HCT116 (cell line): Measurements from ENCODE around the gene SCFD2. TPM values are rescaled to one million over a fixed set of nuclear protein-coding genes. Genes with fewer than 3 reads are reported as not detected.

ENCODE experiments used
- ATAC-seq: fragments of 200-7000 bp; cut with Tn5 transposase; 2 replicates; pipeline ENCODE4 v1.9.1; 2020; ENCODE audit warnings: mild to moderate bottlenecking, moderate library complexity
- BruUV-seq: library from RNA; stranded (reverse); fragments of 400-500 nt; replicated peaks from 2 replicates; lab custom pipeline; 2021; lab: Mats Ljungman, UMichigan
- CTCF ChIA-PET: fragments of 300-600 bp; sonication (Branson Sonifier 250); formaldehyde crosslinking; loops from one replicate; lab custom pipeline; 2021; ENCODE audit warnings: antibody characterized with exemption; lab: Charles Lee
- POLR2A ChIA-PET: fragments of 300-600, 350-600 bp; sonication (Branson Sonifier 250); formaldehyde crosslinking; loops from one replicate; lab custom pipeline; 2021; ENCODE audit warnings: antibody characterized with exemption; lab: Charles Lee
- RAD21 ChIA-PET, 2 experiments: fragments of 300-600 bp; sonication (Branson Sonifier 250); formaldehyde crosslinking; loops; one replicate each; lab custom pipeline; 2023; ENCODE audit warnings: low total read pairs in 2 of 2; ENCODE audit not compliant: uncharacterized antibody in 2 of 2, unreplicated experiment in 2 of 2, low non-redundant PET in 1 of 2; lab: Charles Lee
- DNase-seq: peaks from one replicate; pipeline ENCODE4 v3.0.0-alpha.2; 2010; ENCODE audit warnings: low read depth, low spot score
- H2AFZ ChIP-seq: fragments of 200-600 bp; shearing (Covaris generic), sonication (generic); 2 replicates; pipeline ENCODE4 v1.6.1; 2017; ENCODE audit warnings: low read depth, mixed run types, mixed read lengths, antibody characterized with exemption, low read length; ENCODE audit not compliant: poor library complexity, severe bottlenecking
- H3K27ac ChIP-seq: 2 replicates; pipeline ENCODE4 v1.5.1; 2012; ENCODE audit warnings: low read depth, low read length
- H3K27me3 ChIP-seq: fragments of 200-600 bp; sonication (generic); 2 replicates; pipeline ENCODE4 v1.6.1; 2016; ENCODE audit warnings: mixed run types, low read length, mixed read lengths; ENCODE audit not compliant: insufficient read depth
- H3K36me3 ChIP-seq, 2 experiments: fragments of 200-500 bp in 1 of 2; fragments of 200-600 bp in 1 of 2; sonication (Bioruptor generic) in 1 of 2; sonication (generic) in 1 of 2; 2 replicates each; pipeline versions ENCODE4 v1.5.1 to v1.6.1; 2014 to 2016; ENCODE audit warnings: low read length in 2 of 2, inconsistent platforms in 1 of 2, mixed read lengths in 1 of 2, mixed run types in 1 of 2; ENCODE audit not compliant: insufficient read depth in 2 of 2, control insufficient read depth in 1 of 2
- H3K4me1 ChIP-seq, 2 experiments: fragments of 200-600 bp in 1 of 2; sonication (generic) in 1 of 2; 2 replicates each; pipeline versions ENCODE4 v1.5.1 to v1.6.1; 2012 to 2017; ENCODE audit warnings: low read length in 2 of 2, inconsistent platforms in 1 of 2, mild to moderate bottlenecking in 1 of 2, mixed read lengths in 1 of 2, mixed run types in 1 of 2, moderate library complexity in 1 of 2; ENCODE audit not compliant: insufficient read depth in 2 of 2, control insufficient read depth in 1 of 2
- H3K4me2 ChIP-seq: fragments of 200-600 bp; sonication (generic); 2 replicates; pipeline ENCODE4 v1.6.1; 2017; ENCODE audit warnings: mixed run types, low read length, mixed read lengths
- H3K4me3 ChIP-seq, 2 experiments: fragments of 200-600 bp in 1 of 2; sonication (generic) in 1 of 2; replicated peaks in 1 of 2; 2 replicates each; pipeline ENCODE4 v1.5.1; 2011 to 2016; ENCODE audit warnings: low read length in 2 of 2, control low read depth in 1 of 2, low read depth in 1 of 2, mild to moderate bottlenecking in 1 of 2, mixed read lengths in 1 of 2, mixed run types in 1 of 2
- H3K79me2 ChIP-seq: fragments of 200-600 bp; sonication (generic); 2 replicates; pipeline ENCODE4 v1.6.1; 2017; ENCODE audit warnings: mild to moderate bottlenecking, mixed run types, low read length, moderate library complexity, mixed read lengths; ENCODE audit not compliant: insufficient read depth
- H3K9ac ChIP-seq: fragments of 200-600 bp; sonication (generic); 2 replicates; pipeline ENCODE4 v1.6.1; 2016; ENCODE audit warnings: low read length, mixed read lengths
- H3K9me2 ChIP-seq: fragments of 200-600 bp; sonication (generic), shearing (Covaris generic); 2 replicates; pipeline ENCODE4 v1.6.1; 2017; ENCODE audit warnings: mixed run types, mild to moderate bottlenecking, moderate library complexity; ENCODE audit not compliant: insufficient read depth
- H3K9me3 ChIP-seq, 2 experiments: fragments of 200-500 bp in 1 of 2; fragments of 200-600 bp in 1 of 2; sonication (Bioruptor generic) in 1 of 2; sonication (generic) in 1 of 2; 2 replicates each; pipeline ENCODE4 v1.6.1; 2014 to 2017; ENCODE audit warnings: low read length in 2 of 2, mixed read lengths in 2 of 2, inconsistent platforms in 1 of 2, low read depth in 1 of 2, mild to moderate bottlenecking in 1 of 2, mixed run types in 1 of 2, moderate library complexity in 1 of 2; ENCODE audit not compliant: control insufficient read depth in 1 of 2, insufficient read depth in 1 of 2
- H4K20me1 ChIP-seq: fragments of 200-600 bp; sonication (generic), shearing (Covaris generic); 2 replicates; pipeline ENCODE4 v1.6.1; 2017; ENCODE audit warnings: mixed run types, mild to moderate bottlenecking, moderate library complexity; ENCODE audit not compliant: insufficient read depth
- CBX3 ChIP-seq: IDR thresholded peaks from 2 replicates; pipeline ENCODE4 v1.6.1; 2012; ENCODE audit warnings: low read depth
- CEBPB ChIP-seq: IDR thresholded peaks from 2 replicates; pipeline ENCODE4 v1.6.1; 2012; ENCODE audit warnings: low read depth
- ELF1 ChIP-seq: IDR thresholded peaks from 2 replicates; pipeline ENCODE4 v1.6.1; 2012; ENCODE audit warnings: low read depth, borderline replicate concordance
- EZH2 ChIP-seq: fragments of 200-600 bp; sonication (generic); IDR thresholded peaks from 2 replicates; pipeline ENCODE4 v1.6.1; 2017; ENCODE audit warnings: antibody characterized with exemption, mixed run types
- EZH2phosphoT487 ChIP-seq: fragments of 200-600 bp; IDR thresholded peaks from 2 replicates; pipeline ENCODE4 v1.6.1; 2018; ENCODE audit warnings: antibody characterized with exemption, borderline replicate concordance
- FOSL1 ChIP-seq: IDR thresholded peaks from 2 replicates; pipeline ENCODE4 v1.6.1; 2012; ENCODE audit warnings: low read depth
- SIN3A ChIP-seq: IDR thresholded peaks from 2 replicates; pipeline ENCODE4 v1.6.1; 2012; ENCODE audit warnings: low read depth
- SP1 ChIP-seq: IDR thresholded peaks from 2 replicates; pipeline ENCODE4 v1.6.1; 2012; ENCODE audit warnings: low read depth
- SRF ChIP-seq: IDR thresholded peaks from 2 replicates; pipeline ENCODE4 v1.6.1; 2012; ENCODE audit warnings: low read depth
- TCF7L2 ChIP-seq: IDR thresholded peaks from 2 replicates; pipeline ENCODE4 v1.7.0; 2011; ENCODE audit warnings: borderline replicate concordance, inconsistent platforms; ENCODE audit not compliant: insufficient read depth, insufficient read length; ENCODE audit errors: extremely low read depth
- YY1 ChIP-seq: IDR thresholded peaks from 2 replicates; pipeline ENCODE4 v1.6.1; 2011; ENCODE audit warnings: low read length, low read depth, moderate library complexity, mild to moderate bottlenecking; ENCODE audit not compliant: insufficient replicate concordance; ENCODE audit errors: extremely low read depth
- ZFX ChIP-seq: fragments of 450-650 bp; IDR thresholded peaks from 2 replicates; pipeline ENCODE4 v1.6.1; 2017
- ZNF274 ChIP-seq: fragments of 200-500 bp; sonication (Bioruptor generic); IDR thresholded peaks from 2 replicates; pipeline ENCODE4 v1.6.1; 2014; ENCODE audit warnings: mild to moderate bottlenecking, low read depth, low read length, inconsistent platforms
- intact Hi-C: fragments of 100-400 bp; cut with micrococcal nuclease; formaldehyde crosslinking; loops from 2 replicates; pipeline ENCODE4 v1.10.0; 2022
- total RNA-seq: library from RNA; stranded (reverse); gene quantifications from one replicate; pipeline ENCODE4 v1.2.1, GENCODE V29; 2021; ENCODE audit not compliant: unreplicated experiment
- TF ChIP-seq, protein P1 (sequence below), 3 experiments: fragments of 200-600 bp in 1 of 3; sonication (generic) in 1 of 3; IDR thresholded peaks in 2 of 3; conservative IDR thresholded peaks in 1 of 3; 2 replicates each; pipeline ENCODE4 v1.5.1; 2012 to 2017; ENCODE audit warnings: low read depth in 2 of 3, low read length in 2 of 3, antibody characterized with exemption in 1 of 3, borderline replicate concordance in 1 of 3, control low read depth in 1 of 3, mild to moderate bottlenecking in 1 of 3, mixed read lengths in 1 of 3, mixed run types in 1 of 3, moderate library complexity in 1 of 3; ENCODE audit not compliant: insufficient read depth in 1 of 3
- TF ChIP-seq, protein P2 (sequence below): IDR thresholded peaks from 2 replicates; pipeline ENCODE4 v1.6.1; 2011; ENCODE audit warnings: mild to moderate bottlenecking, low read length, moderate library complexity; ENCODE audit not compliant: insufficient replicate concordance; ENCODE audit errors: extremely low read depth
- TF ChIP-seq, protein P3 (sequence below): IDR thresholded peaks from 2 replicates; pipeline ENCODE4 v1.6.1; 2012; ENCODE audit warnings: low read depth
- TF ChIP-seq, protein P4 (sequence below): IDR thresholded peaks from 2 replicates; pipeline ENCODE4 v1.6.1; 2012
- TF ChIP-seq, protein P5 (sequence below): IDR thresholded peaks from 2 replicates; pipeline ENCODE4 v1.6.1; 2012

SCFD2 gene
- total RNA-seq, 1 experiment from 2014 or later = 13.6 TPM

DNA sequence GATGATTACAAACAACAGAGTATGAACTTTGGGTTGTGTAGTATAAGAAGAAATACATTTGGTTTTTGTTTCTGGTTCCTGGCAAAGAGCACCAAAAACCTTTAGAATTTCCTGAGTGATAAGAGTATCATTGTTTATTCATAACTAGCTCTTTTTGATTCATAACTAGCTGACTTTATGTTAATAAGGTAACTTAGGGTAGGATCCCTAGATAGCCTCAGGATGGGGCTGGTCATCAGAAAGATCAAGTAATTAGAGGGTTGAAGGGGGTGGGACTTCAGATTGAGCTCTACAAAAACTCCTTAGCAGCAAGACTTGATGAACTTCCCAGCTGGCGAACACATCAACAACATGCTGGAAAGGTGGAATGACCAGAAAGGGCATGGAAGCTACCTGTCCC, 166.5 kb downstream of the SCFD2 start:
- ATAC-seq (no peak), DNase-seq (no peak)
- Histone ChIP-seq H3K9me3 (no peaks in the 10 kb centered on the region), H3K4me2 (no peak overlapping the region), H3K4me3 (no peak overlapping the region), H4K20me1 (no peaks in the 10 kb centered on the region), H3K9me2 (no peaks in the 10 kb centered on the region), H3K27me3 (no peaks in the 10 kb centered on the region), H3K36me3 (no peaks in the 10 kb centered on the region), H2AFZ (no peak overlapping the region), H3K4me1 (no peaks in the 10 kb centered on the region), H3K79me2 (no peaks in the 10 kb centered on the region), H3K27ac (no peak overlapping the region), H3K9ac (no peak overlapping the region)
- RAD21 ChIA-PET = no interaction called here
- no peak for TF ChIP-seq FOSL1
- TF ChIP-seq, protein P1, sequence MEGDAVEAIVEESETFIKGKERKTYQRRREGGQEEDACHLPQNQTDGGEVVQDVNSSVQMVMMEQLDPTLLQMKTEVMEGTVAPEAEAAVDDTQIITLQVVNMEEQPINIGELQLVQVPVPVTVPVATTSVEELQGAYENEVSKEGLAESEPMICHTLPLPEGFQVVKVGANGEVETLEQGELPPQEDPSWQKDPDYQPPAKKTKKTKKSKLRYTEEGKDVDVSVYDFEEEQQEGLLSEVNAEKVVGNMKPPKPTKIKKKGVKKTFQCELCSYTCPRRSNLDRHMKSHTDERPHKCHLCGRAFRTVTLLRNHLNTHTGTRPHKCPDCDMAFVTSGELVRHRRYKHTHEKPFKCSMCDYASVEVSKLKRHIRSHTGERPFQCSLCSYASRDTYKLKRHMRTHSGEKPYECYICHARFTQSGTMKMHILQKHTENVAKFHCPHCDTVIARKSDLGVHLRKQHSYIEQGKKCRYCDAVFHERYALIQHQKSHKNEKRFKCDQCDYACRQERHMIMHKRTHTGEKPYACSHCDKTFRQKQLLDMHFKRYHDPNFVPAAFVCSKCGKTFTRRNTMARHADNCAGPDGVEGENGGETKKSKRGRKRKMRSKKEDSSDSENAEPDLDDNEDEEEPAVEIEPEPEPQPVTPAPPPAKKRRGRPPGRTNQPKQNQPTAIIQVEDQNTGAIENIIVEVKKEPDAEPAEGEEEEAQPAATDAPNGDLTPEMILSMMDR (IDR thresholded peaks at IDR 0.05 in 2 of 3, conservative IDR thresholded peaks at IDR 0.05 in 1 of 3; ENCODE audit: borderline replicate concordance in 1 of 3, insufficient read depth in 1 of 3, low read depth in 2 of 3, low read length in 2 of 3) = no peak
- TF ChIP-seq, protein P2, sequence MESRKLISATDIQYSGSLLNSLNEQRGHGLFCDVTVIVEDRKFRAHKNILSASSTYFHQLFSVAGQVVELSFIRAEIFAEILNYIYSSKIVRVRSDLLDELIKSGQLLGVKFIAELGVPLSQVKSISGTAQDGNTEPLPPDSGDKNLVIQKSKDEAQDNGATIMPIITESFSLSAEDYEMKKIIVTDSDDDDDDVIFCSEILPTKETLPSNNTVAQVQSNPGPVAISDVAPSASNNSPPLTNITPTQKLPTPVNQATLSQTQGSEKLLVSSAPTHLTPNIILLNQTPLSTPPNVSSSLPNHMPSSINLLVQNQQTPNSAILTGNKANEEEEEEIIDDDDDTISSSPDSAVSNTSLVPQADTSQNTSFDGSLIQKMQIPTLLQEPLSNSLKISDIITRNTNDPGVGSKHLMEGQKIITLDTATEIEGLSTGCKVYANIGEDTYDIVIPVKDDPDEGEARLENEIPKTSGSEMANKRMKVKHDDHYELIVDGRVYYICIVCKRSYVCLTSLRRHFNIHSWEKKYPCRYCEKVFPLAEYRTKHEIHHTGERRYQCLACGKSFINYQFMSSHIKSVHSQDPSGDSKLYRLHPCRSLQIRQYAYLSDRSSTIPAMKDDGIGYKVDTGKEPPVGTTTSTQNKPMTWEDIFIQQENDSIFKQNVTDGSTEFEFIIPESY = no peak
- TF ChIP-seq SRF = no peak
- TF ChIP-seq SIN3A = no peak
- TF ChIP-seq EZH2 = no peak
- TF ChIP-seq, protein P3, sequence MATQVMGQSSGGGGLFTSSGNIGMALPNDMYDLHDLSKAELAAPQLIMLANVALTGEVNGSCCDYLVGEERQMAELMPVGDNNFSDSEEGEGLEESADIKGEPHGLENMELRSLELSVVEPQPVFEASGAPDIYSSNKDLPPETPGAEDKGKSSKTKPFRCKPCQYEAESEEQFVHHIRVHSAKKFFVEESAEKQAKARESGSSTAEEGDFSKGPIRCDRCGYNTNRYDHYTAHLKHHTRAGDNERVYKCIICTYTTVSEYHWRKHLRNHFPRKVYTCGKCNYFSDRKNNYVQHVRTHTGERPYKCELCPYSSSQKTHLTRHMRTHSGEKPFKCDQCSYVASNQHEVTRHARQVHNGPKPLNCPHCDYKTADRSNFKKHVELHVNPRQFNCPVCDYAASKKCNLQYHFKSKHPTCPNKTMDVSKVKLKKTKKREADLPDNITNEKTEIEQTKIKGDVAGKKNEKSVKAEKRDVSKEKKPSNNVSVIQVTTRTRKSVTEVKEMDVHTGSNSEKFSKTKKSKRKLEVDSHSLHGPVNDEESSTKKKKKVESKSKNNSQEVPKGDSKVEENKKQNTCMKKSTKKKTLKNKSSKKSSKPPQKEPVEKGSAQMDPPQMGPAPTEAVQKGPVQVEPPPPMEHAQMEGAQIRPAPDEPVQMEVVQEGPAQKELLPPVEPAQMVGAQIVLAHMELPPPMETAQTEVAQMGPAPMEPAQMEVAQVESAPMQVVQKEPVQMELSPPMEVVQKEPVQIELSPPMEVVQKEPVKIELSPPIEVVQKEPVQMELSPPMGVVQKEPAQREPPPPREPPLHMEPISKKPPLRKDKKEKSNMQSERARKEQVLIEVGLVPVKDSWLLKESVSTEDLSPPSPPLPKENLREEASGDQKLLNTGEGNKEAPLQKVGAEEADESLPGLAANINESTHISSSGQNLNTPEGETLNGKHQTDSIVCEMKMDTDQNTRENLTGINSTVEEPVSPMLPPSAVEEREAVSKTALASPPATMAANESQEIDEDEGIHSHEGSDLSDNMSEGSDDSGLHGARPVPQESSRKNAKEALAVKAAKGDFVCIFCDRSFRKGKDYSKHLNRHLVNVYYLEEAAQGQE = no peak
- no peak for TF ChIP-seq YY1
- TF ChIP-seq EZH2phosphoT487 = no peak
- TF ChIP-seq, protein P4, sequence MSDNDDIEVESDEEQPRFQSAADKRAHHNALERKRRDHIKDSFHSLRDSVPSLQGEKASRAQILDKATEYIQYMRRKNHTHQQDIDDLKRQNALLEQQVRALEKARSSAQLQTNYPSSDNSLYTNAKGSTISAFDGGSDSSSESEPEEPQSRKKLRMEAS = no peak
- TF ChIP-seq CEBPB = no peak
- no peak for TF ChIP-seq ZFX
- TF ChIP-seq SP1 = no peak
- TF ChIP-seq CBX3 = no peak
- TF ChIP-seq TCF7L2 = no peak
- TF ChIP-seq ZNF274 = no peak
- no peak for TF ChIP-seq ELF1
- TF ChIP-seq, protein P5, sequence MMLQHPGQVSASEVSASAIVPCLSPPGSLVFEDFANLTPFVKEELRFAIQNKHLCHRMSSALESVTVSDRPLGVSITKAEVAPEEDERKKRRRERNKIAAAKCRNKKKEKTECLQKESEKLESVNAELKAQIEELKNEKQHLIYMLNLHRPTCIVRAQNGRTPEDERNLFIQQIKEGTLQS = no peak
- no TSS peak for BruUV-seq
- CTCF ChIA-PET = interaction anchor here (0.8 to 2.0 kb wide), 3 partner anchors 11 to 1035 kb away, joined by 3 to 13 read pairs (median 4); no protein-coding TSS in a partner anchor
- intact Hi-C loops = loop anchor here (5.0 to 10.0 kb wide), 3 partner anchors 393 to 708 kb away; partner anchors contain the start of gene LNX1
- POLR2A ChIA-PET = no interaction called here
